ENCODE results near the gene DYSF.

DYSF gene

DNA sequence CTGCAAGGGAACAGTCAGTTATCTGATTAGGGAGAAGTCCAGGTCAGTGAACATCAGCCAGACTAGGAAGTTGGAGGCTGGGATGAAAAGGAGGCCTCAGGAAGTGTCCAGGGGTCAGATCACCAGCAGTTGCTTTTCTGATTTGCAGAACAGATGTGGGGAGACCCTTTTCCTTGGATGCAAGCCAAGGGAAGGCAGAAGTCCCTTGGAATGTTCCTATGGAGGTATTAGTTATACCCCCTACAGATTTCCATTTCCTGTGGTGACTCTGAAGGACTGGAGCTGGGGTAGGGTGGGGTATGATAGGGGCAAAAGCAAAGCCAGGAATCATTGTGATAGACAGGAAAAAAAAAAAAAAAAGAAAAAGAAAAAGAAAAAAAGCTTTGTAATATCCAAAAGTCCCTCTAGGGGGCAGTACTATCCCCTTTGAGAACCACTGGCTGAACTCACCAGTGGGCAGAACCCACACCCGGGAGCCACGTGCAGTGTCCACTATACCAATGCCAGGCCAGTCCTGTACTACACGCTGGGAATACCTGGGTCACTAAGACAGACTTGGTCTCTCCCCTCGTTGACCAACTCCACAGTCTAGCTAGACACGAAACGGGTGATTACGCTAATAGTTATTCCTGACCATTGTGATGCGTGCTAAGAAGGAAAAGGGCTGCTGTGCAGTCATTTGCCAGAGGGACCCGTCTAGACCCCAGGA, 7.4 kb downstream of the DYSF start:
- CTCF ChIA-PET, result interaction anchor here (0.7 to 4.1 kb wide), 10 partner anchors 8 to 1121 kb away, joined by 3 to 20 read pairs (median 4); partner anchors contain the start of gene DYSF
- no peak overlapping the region for H3K4me3 ChIP-seq (ENCODE audit: control insufficient read depth in 1 of 7, extremely low read depth in 1 of 7, insufficient read depth in 4 of 7, low read depth in 2 of 7, low read length in 6 of 7)
- 74% methylated on average over 9 of the region's 9 CpGs for WGBS (ENCODE audit: insufficient coverage)
- H3K27ac ChIP-seq (ENCODE audit: insufficient read depth in 1 of 2, low read depth in 1 of 2, low read length in 2 of 2, poor library complexity in 1 of 2, severe bottlenecking in 2 of 2), result no peak overlapping the region
- no peaks in the 10 kb centered on the region for H3K36me3 ChIP-seq (ENCODE audit: control insufficient read depth in 4 of 4, insufficient read depth in 4 of 4, low read length in 3 of 4)
- DNase-seq, result no peak
- POLR2A ChIA-PET, result interaction anchor here (0.5 kb wide), 1 partner anchor 174 kb away, joined by 5 read pairs; no protein-coding TSS in a partner anchor
- H3K27me3 ChIP-seq (replicated peaks in 2 of 5; ENCODE audit: control insufficient read depth in 4 of 5, insufficient read depth in 5 of 5, low read length in 4 of 5), result peaks cover 0 to 37% (median 16%) of the 10 kb centered on the region in 5 experiments
- peaks cover 0 to 15% (median 11%) of the 10 kb centered on the region in 5 experiments for H3K9me3 ChIP-seq (ENCODE audit: control extremely low read depth in 1 of 5, control insufficient read depth in 4 of 5, insufficient read depth in 2 of 5, low read depth in 1 of 5, low read length in 4 of 5)
- H3K4me1 ChIP-seq (ENCODE audit: control extremely low read depth in 1 of 4, control insufficient read depth in 4 of 4, insufficient read depth in 4 of 4, low read length in 3 of 4), result peaks cover 0 to 8% (median 2%) of the 10 kb centered on the region in 4 experiments

- ChIA-PET CTCF (interaction anchor here (0.7 to 4.1 kb wide), 10 partner anchors 8 to 1121 kb away, joined by 3 to 20 read pairs (median 4); partner anchors contain the start of gene DYSF), POLR2A (interaction anchor here (0.5 kb wide), 1 partner anchor 175 kb away, joined by 5 read pairs; no protein-coding TSS in a partner anchor)
- no peak for DNase-seq
- Histone ChIP-seq H3K9me3 (ENCODE audit: control extremely low read depth in 1 of 5, control insufficient read depth in 4 of 5, insufficient read depth in 2 of 5, low read depth in 1 of 5, low read length in 4 of 5) (peaks cover 0 to 15% (median 11%) of the 10 kb centered on the region in 5 experiments), H3K4me1 (ENCODE audit: control extremely low read depth in 1 of 4, control insufficient read depth in 4 of 4, insufficient read depth in 4 of 4, low read length in 3 of 4) (peaks cover 0 to 8% (median 7%) of the 10 kb centered on the region in 4 experiments), H3K4me3 (ENCODE audit: control insufficient read depth in 1 of 7, extremely low read depth in 1 of 7, insufficient read depth in 4 of 7, low read depth in 2 of 7, low read length in 6 of 7) (no peak overlapping the region), H3K36me3 (ENCODE audit: control insufficient read depth in 4 of 4, insufficient read depth in 4 of 4, low read length in 3 of 4) (no peaks in the 10 kb centered on the region), H3K27me3 (replicated peaks in 2 of 5; ENCODE audit: control insufficient read depth in 4 of 5, insufficient read depth in 5 of 5, low read length in 4 of 5) (peaks cover 0 to 38% (median 20%) of the 10 kb centered on the region in 5 experiments), H3K27ac (ENCODE audit: insufficient read depth in 1 of 2, low read depth in 1 of 2, low read length in 2 of 2, poor library complexity in 1 of 2, severe bottlenecking in 2 of 2) (no peak overlapping the region)
- WGBS (ENCODE audit: insufficient coverage), result 55% methylated on average over 5 of the region's 5 CpGs
These were observed 7.9 kb downstream of the DYSF start for GRCh38 chr2:71461304-71461671.

DNA sequence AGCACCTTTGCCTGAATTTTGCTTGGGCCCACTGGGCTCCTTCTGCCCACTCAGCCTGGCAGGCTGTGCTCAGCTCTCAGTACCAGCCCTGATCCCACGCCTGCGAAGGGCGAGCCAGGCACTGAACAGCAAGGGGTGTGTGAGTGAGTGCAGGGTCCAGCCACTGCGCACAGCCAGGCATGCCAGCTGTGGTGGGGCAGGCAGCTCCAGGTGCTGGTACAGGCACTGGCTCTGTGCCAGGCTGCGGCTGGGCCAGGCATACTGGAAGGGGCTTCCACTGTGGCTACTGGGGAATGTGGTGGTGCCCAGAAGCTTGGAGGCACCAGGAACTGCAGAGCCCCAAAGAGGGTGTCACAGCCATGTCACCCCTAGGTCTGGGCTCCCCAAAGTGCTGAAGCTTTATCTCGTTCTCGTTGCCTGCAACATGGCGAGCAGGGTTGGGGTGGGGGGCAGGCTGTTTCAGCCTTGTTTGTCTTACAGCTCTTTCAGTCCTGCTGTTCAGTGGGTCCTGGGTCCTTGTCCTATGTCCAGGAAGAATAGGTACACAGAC, 8.8 kb downstream of the DYSF start:
- Histone ChIP-seq H3K4me1 (ENCODE audit: control extremely low read depth in 1 of 4, control insufficient read depth in 4 of 4, insufficient read depth in 4 of 4, low read length in 3 of 4) (peaks cover 0 to 15% (median 15%) of the 10 kb centered on the region in 4 experiments), H3K27me3 (replicated peaks in 2 of 5; ENCODE audit: control insufficient read depth in 4 of 5, insufficient read depth in 5 of 5, low read length in 4 of 5) (peaks cover 0 to 47% (median 24%) of the 10 kb centered on the region in 5 experiments), H3K4me3 (ENCODE audit: control insufficient read depth in 1 of 7, extremely low read depth in 1 of 7, insufficient read depth in 4 of 7, low read depth in 2 of 7, low read length in 6 of 7) (no peak overlapping the region), H3K27ac (ENCODE audit: insufficient read depth in 1 of 2, low read depth in 1 of 2, low read length in 2 of 2, poor library complexity in 1 of 2, severe bottlenecking in 2 of 2) (no peak overlapping the region), H3K9me3 (ENCODE audit: control extremely low read depth in 1 of 5, control insufficient read depth in 4 of 5, insufficient read depth in 2 of 5, low read depth in 1 of 5, low read length in 4 of 5) (peaks cover 0 to 15% (median 11%) of the 10 kb centered on the region in 5 experiments), H3K36me3 (ENCODE audit: control insufficient read depth in 4 of 4, insufficient read depth in 4 of 4, low read length in 3 of 4) (no peaks in the 10 kb centered on the region)
- CTCF ChIA-PET, result interaction anchor here (1.4 to 4.1 kb wide), 3 partner anchors 12 to 55 kb away, joined by 4 to 20 read pairs (median 15); no protein-coding TSS in a partner anchor
- no peak for DNase-seq
- POLR2A ChIA-PET, result no interaction called here
- 97% methylated on average over 7 of the region's 8 CpGs for WGBS (ENCODE audit: insufficient coverage)

GRCh38 chr2:71462641-71463341, 9.4 kb downstream of the DYSF start:
- Histone ChIP-seq H3K4me1 (ENCODE audit: control extremely low read depth in 1 of 4, control insufficient read depth in 4 of 4, insufficient read depth in 4 of 4, low read length in 3 of 4) (peaks cover 0 to 17% (median 15%) of the 10 kb centered on the region in 4 experiments), H3K4me3 (ENCODE audit: control insufficient read depth in 1 of 7, extremely low read depth in 1 of 7, insufficient read depth in 4 of 7, low read depth in 2 of 7, low read length in 6 of 7) (no peak overlapping the region), H3K36me3 (ENCODE audit: control insufficient read depth in 4 of 4, insufficient read depth in 4 of 4, low read length in 3 of 4) (no peaks in the 10 kb centered on the region), H3K27ac (ENCODE audit: insufficient read depth in 1 of 2, low read depth in 1 of 2, low read length in 2 of 2, poor library complexity in 1 of 2, severe bottlenecking in 2 of 2) (no peak overlapping the region), H3K9me3 (ENCODE audit: control extremely low read depth in 1 of 5, control insufficient read depth in 4 of 5, insufficient read depth in 2 of 5, low read depth in 1 of 5, low read length in 4 of 5) (peaks cover 0 to 15% (median 11%) of the 10 kb centered on the region in 5 experiments), H3K27me3 (replicated peaks in 2 of 5; ENCODE audit: control insufficient read depth in 4 of 5, insufficient read depth in 5 of 5, low read length in 4 of 5) (peaks cover 0 to 54% (median 28%) of the 10 kb centered on the region in 5 experiments)
- 94% methylated on average over 4 of the region's 5 CpGs for WGBS (ENCODE audit: insufficient coverage)
- CTCF ChIA-PET, result interaction anchor here (1.2 to 4.1 kb wide), 5 partner anchors 8 to 56 kb away, joined by 4 to 20 read pairs (median 6); no protein-coding TSS in a partner anchor
- DNase-seq, result no peak
- POLR2A ChIA-PET, result no interaction called here

- ChIA-PET POLR2A (no interaction called here), CTCF (interaction anchor here (1.2 to 2.0 kb wide), 2 partner anchors 9 to 48 kb away, joined by 6 read pairs; no protein-coding TSS in a partner anchor)
- Histone ChIP-seq H3K9me3 (ENCODE audit: control extremely low read depth in 1 of 5, control insufficient read depth in 4 of 5, insufficient read depth in 2 of 5, low read depth in 1 of 5, low read length in 4 of 5) (peaks cover 0 to 15% (median 11%) of the 10 kb centered on the region in 5 experiments), H3K27me3 (replicated peaks in 2 of 5; ENCODE audit: control insufficient read depth in 4 of 5, insufficient read depth in 5 of 5, low read length in 4 of 5) (peaks cover 0 to 59% (median 32%) of the 10 kb centered on the region in 5 experiments), H3K27ac (ENCODE audit: insufficient read depth in 1 of 2, low read depth in 1 of 2, low read length in 2 of 2, poor library complexity in 1 of 2, severe bottlenecking in 2 of 2) (no peak overlapping the region), H3K4me3 (ENCODE audit: control insufficient read depth in 1 of 7, extremely low read depth in 1 of 7, insufficient read depth in 4 of 7, low read depth in 2 of 7, low read length in 6 of 7) (no peak overlapping the region), H3K4me1 (ENCODE audit: control extremely low read depth in 1 of 4, control insufficient read depth in 4 of 4, insufficient read depth in 4 of 4, low read length in 3 of 4) (peaks cover 0 to 17% (median 15%) of the 10 kb centered on the region in 4 experiments), H3K36me3 (ENCODE audit: control insufficient read depth in 4 of 4, insufficient read depth in 4 of 4, low read length in 3 of 4) (no peaks in the 10 kb centered on the region)
- WGBS (ENCODE audit: insufficient coverage), result 92% methylated on average over 7 of the region's 7 CpGs
- no peak for DNase-seq
These were observed 9.9 kb downstream of the DYSF start for GRCh38 chr2:71463342-71463654.

DNA sequence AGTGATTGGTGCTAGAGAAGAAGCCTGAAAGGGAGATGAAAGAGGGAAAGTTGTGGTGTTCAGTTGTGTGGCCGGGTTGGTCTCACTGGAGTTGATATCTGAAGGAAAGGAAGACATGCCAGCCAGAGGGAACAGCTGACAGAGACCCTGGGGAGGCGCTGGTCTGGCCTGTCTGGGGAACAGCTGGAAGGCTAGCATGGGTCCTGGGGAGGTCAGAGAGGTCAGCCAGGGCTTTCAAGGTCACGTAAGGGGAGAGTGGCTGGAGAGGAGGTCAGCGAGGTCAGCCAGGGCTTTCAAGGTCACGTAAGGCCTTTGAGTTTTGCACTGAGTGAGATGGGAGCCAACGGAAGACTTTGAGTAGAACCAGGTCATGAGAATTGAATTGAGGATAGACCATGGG, 11.0 kb downstream of the DYSF start:
- no peaks in the 10 kb centered on the region for H3K36me3 ChIP-seq (ENCODE audit: control insufficient read depth in 4 of 4, insufficient read depth in 4 of 4, low read length in 3 of 4)
- H3K27ac ChIP-seq (ENCODE audit: insufficient read depth in 1 of 2, low read depth in 1 of 2, low read length in 2 of 2, poor library complexity in 1 of 2, severe bottlenecking in 2 of 2), result no peak overlapping the region
- H3K4me3 ChIP-seq (ENCODE audit: control insufficient read depth in 1 of 7, extremely low read depth in 1 of 7, insufficient read depth in 4 of 7, low read depth in 2 of 7, low read length in 6 of 7), result no peak overlapping the region
- POLR2A ChIA-PET, result no interaction called here
- CTCF ChIA-PET, result interaction anchor here (0.6 to 2.0 kb wide), 3 partner anchors 10 to 47 kb away, joined by 3 to 6 read pairs (median 6); no protein-coding TSS in a partner anchor
- WGBS (ENCODE audit: insufficient coverage), result 88% methylated on average over 6 of the region's 6 CpGs
- peaks cover 2 to 70% (median 38%) of the 10 kb centered on the region in 5 experiments for H3K27me3 ChIP-seq (replicated peaks in 2 of 5; ENCODE audit: control insufficient read depth in 4 of 5, insufficient read depth in 5 of 5, low read length in 4 of 5)
- H3K9me3 ChIP-seq (ENCODE audit: control extremely low read depth in 1 of 5, control insufficient read depth in 4 of 5, insufficient read depth in 2 of 5, low read depth in 1 of 5, low read length in 4 of 5), result peaks cover 0 to 15% (median 11%) of the 10 kb centered on the region in 5 experiments
- DNase-seq, result no peak
- H3K4me1 ChIP-seq (ENCODE audit: control extremely low read depth in 1 of 4, control insufficient read depth in 4 of 4, insufficient read depth in 4 of 4, low read length in 3 of 4), result peaks cover 0 to 17% (median 15%) of the 10 kb centered on the region in 4 experiments

All from common myeloid progenitor, CD34-positive (primary cell).